Hepatocyte (in vitro differentiated cells): ENCODE measurements around the gene KIAA0513.

Source experiments
- EZH2 ChIP-seq: fragments of 200-600 bp; sonication (generic); IDR thresholded peaks from 2 replicates; pipeline ENCODE4 v1.6.1; 2016; ENCODE audit warnings: antibody characterized with exemption, mild to moderate bottlenecking, borderline replicate concordance
- TF ChIP-seq, protein P1 (sequence below): fragments of 200-600 bp; sonication (generic); IDR thresholded peaks from 2 replicates; pipeline ENCODE4 v1.5.1; 2016; ENCODE audit warnings: antibody characterized with exemption, mild to moderate bottlenecking; ENCODE audit not compliant: poor library complexity

DNA sequence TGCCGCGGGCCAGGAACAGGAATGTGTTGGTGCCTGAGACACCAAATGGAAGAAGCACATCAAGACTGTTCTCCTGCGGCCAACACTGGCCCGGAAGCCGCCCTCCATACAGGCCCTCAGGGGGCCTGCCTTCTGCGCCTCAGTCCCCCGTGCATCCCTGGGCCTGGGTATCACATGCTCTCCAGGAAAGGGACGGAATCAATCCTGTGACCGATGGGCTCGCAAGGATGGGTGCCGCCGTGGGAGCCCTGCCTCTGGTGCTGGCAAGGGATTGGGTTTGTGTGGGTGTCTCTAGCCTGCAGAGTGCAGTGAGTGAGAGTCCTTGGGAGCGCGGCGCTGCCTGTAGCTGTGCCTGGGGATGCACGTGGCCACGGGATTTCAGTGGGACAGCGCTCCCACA is 65.3 kb downstream of the KIAA0513 start:
- TF ChIP-seq EZH2, result no peak
- TF ChIP-seq, protein P1, sequence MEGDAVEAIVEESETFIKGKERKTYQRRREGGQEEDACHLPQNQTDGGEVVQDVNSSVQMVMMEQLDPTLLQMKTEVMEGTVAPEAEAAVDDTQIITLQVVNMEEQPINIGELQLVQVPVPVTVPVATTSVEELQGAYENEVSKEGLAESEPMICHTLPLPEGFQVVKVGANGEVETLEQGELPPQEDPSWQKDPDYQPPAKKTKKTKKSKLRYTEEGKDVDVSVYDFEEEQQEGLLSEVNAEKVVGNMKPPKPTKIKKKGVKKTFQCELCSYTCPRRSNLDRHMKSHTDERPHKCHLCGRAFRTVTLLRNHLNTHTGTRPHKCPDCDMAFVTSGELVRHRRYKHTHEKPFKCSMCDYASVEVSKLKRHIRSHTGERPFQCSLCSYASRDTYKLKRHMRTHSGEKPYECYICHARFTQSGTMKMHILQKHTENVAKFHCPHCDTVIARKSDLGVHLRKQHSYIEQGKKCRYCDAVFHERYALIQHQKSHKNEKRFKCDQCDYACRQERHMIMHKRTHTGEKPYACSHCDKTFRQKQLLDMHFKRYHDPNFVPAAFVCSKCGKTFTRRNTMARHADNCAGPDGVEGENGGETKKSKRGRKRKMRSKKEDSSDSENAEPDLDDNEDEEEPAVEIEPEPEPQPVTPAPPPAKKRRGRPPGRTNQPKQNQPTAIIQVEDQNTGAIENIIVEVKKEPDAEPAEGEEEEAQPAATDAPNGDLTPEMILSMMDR, result no peak
